SK-N-SH treated with all-trans-retinoic acid at 6 μM for 48 hours (cell line): ENCODE data around the gene DYRK3.

Source experiments
- CREB5 ChIP-seq: fragments of 250-450 bp; sonication (Bioruptor Pico); IDR thresholded peaks from 2 replicates; pipeline ENCODE4 v1.5.1; 2020; ENCODE audit warnings: low read depth, mild to moderate bottlenecking, moderate library complexity
- ESRRG ChIP-seq: fragments of 250-450 bp; sonication (Bioruptor Pico); IDR thresholded peaks from 2 replicates; pipeline ENCODE4 v1.6.1; 2021; ENCODE audit warnings: mild to moderate bottlenecking
- GLIS3 ChIP-seq: fragments of 250-450 bp; sonication (Bioruptor Pico); IDR thresholded peaks from 2 replicates; pipeline ENCODE4 v1.5.0; 2020; ENCODE audit warnings: mild to moderate bottlenecking, moderate library complexity
- ISL1 ChIP-seq: fragments of 250-450 bp; sonication (Bioruptor Pico); IDR thresholded peaks from 2 replicates; pipeline ENCODE4 v2.1.2; 2022; ENCODE audit warnings: mild to moderate bottlenecking, moderate library complexity
- RARB ChIP-seq: fragments of 250-450 bp; sonication (Bioruptor Pico); IDR thresholded peaks from 2 replicates; pipeline ENCODE4 v1.8.0; 2021; ENCODE audit warnings: mild to moderate bottlenecking, moderate library complexity
- TF ChIP-seq, protein P1 (sequence below): fragments of 250-450 bp; sonication (Bioruptor Pico); IDR thresholded peaks from 2 replicates; pipeline ENCODE4 v1.8.0; 2020; ENCODE audit warnings: mild to moderate bottlenecking, moderate library complexity, borderline replicate concordance

- TF ChIP-seq RARB = no peak
- no peak for TF ChIP-seq CREB5 (CRISPR knock-in tag)
- TF ChIP-seq GLIS3 (CRISPR knock-in tag) = no peak
- no peak for TF ChIP-seq ISL1 (CRISPR knock-in tag)
- TF ChIP-seq, protein P1, sequence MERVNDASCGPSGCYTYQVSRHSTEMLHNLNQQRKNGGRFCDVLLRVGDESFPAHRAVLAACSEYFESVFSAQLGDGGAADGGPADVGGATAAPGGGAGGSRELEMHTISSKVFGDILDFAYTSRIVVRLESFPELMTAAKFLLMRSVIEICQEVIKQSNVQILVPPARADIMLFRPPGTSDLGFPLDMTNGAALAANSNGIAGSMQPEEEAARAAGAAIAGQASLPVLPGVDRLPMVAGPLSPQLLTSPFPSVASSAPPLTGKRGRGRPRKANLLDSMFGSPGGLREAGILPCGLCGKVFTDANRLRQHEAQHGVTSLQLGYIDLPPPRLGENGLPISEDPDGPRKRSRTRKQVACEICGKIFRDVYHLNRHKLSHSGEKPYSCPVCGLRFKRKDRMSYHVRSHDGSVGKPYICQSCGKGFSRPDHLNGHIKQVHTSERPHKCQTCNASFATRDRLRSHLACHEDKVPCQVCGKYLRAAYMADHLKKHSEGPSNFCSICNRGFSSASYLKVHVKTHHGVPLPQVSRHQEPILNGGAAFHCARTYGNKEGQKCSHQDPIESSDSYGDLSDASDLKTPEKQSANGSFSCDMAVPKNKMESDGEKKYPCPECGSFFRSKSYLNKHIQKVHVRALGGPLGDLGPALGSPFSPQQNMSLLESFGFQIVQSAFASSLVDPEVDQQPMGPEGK (CRISPR knock-in tag) = no peak
- TF ChIP-seq ESRRG (CRISPR knock-in tag) = no peak
Observed at GRCh38 chr1:206695733-206696132, 60.4 kb downstream of the DYRK3 start.
